Choroid plexus epithelial cell (primary cell): ENCODE results near the gene ABCC8.

Experiments
- DNase-seq: peaks from one replicate; pipeline ENCODE4 v3.0.0-alpha.2; 2010; ENCODE audit warnings: low read depth
- H3K4me3 ChIP-seq: 2 replicates; pipeline ENCODE4 v1.5.1; 2011; ENCODE audit warnings: low read depth, mild to moderate bottlenecking, control low read depth, low read length, moderate library complexity
- TF ChIP-seq, protein P1 (sequence below): conservative IDR thresholded peaks from 2 replicates; pipeline ENCODE4 v1.5.1; 2011; ENCODE audit warnings: low read depth, mild to moderate bottlenecking, control low read depth, inconsistent platforms, low read length, moderate library complexity

Gene ABCC8

GRCh38 chr11:17396598-17397310 lies 79.9 kb downstream of the ABCC8 start:
- TF ChIP-seq, protein P1, sequence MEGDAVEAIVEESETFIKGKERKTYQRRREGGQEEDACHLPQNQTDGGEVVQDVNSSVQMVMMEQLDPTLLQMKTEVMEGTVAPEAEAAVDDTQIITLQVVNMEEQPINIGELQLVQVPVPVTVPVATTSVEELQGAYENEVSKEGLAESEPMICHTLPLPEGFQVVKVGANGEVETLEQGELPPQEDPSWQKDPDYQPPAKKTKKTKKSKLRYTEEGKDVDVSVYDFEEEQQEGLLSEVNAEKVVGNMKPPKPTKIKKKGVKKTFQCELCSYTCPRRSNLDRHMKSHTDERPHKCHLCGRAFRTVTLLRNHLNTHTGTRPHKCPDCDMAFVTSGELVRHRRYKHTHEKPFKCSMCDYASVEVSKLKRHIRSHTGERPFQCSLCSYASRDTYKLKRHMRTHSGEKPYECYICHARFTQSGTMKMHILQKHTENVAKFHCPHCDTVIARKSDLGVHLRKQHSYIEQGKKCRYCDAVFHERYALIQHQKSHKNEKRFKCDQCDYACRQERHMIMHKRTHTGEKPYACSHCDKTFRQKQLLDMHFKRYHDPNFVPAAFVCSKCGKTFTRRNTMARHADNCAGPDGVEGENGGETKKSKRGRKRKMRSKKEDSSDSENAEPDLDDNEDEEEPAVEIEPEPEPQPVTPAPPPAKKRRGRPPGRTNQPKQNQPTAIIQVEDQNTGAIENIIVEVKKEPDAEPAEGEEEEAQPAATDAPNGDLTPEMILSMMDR = no peak
- no peak overlapping the region for H3K4me3 ChIP-seq
- DNase-seq = no peak

- TF ChIP-seq, protein P1 = no peak
- DNase-seq = no peak
Measured at GRCh38 chr11:17395978-17396377, 80.7 kb downstream of the ABCC8 start.

DNA sequence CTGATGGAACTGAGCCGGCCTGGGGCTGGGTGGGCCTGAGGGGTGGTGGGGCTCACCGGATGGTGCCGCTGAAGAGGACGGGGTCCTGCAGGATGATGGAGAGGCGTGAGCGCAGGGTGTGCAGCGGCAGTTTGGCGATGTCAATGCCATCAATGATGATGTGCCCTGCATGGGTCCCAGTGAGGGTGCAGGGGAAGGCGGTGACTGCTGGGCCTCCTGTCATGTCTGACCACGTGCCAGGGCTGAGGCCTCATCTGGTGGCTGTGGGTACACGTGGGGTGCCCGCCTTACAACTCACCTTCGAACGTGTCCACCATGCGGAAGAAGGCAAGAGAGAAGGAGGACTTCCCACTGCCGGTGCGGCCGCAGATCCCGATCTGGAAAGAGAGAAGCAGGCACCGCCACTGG lies 81.1 kb downstream of the ABCC8 start:
- DNase-seq = no peak
- TF ChIP-seq, protein P1 = no peak
- no peak overlapping the region for H3K4me3 ChIP-seq

More at GRCh38 chr11:17395978-17396377, 80.7 kb downstream of the ABCC8 start:
- H3K4me3 ChIP-seq = no peak overlapping the region

DNA sequence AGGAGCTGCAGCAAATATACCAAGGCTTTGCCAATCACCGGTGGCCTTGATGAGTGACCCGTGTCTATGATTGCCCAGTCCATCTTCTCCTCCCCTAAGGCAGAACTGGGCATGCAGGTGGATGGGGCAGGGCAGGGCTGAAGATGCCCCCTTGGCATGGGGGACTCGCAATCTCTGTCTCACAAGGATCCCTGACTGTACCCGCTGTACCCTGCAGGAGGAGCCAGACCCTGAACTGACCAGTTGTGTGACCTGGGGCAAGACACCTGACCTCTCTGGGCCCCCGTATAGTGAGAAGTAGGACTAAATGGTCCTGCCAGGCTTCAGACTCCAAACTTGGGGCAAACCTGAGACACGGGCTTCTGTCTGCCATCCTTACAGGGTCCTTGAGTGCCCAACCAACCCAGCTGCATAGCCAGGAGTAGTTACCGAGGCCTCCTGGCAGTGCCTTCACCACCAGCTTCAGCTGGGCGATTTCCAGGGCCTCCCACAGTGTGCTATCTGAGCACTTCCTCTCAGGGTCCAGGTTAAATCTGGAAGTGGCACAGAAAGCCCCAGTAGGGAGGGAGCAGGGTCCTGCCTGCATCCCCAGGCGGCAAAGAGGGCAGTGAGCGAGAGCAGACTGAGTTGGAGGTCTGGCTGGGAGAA lies 81.8 kb downstream of the ABCC8 start:
- TF ChIP-seq, protein P1 = no peak
- DNase-seq = no peak

DNA sequence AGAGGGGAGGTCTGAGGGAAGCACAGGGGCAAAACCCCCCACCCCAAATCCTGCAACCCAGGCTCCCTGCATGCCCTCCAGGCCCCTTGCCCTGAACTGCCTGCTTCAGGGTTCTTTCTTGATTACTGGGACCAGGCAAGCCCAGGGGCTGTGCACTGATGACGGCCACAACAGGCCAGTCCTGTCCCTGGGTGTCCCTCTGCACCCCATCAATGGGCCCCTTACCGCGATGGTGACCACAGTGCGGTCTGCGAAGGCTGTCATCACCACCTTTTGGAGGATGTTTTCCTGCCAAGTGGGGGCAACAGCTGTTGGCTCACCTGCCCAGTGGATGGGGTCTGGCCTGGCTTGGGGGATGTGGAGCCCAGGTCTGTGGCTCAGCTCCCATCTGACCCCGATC lies 83.2 kb downstream of the ABCC8 start:
- DNase-seq = no peak
- TF ChIP-seq, protein P1 = no peak
- H3K4me3 ChIP-seq = no peak overlapping the region

More for the DNA sequence above, 81.8 kb downstream of the ABCC8 start:
- H3K4me3 ChIP-seq = no peak overlapping the region

GRCh38 chr11:17392872-17393271 lies 83.8 kb downstream of the ABCC8 start:
- no peak overlapping the region for H3K4me3 ChIP-seq
- TF ChIP-seq, protein P1 = no peak
- DNase-seq = no peak
